ENCODE results near the gene FSIP1. TPM values are rescaled to one million over a fixed set of nuclear protein-coding genes. Genes with fewer than 3 reads are reported as not detected.

Gene FSIP1
- polyA plus RNA-seq, 1 experiment = 0.43 TPM

DNA sequence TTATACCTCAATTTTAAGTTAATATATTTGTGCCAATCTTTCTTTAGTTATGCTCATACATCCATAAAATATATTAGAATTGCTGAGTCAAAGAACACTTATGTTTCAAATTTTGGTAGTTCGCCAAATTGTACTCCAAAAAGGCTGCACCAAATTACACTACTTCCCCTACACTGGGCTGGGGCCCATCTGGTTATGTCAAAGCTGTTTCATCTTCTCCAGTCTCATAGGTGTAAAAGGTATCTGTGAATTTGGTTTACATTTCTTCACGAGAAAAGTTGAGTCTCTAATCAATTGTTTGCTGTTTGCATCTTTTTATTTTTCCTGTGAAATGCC lies 706 bp downstream of the FSIP1 start:
- Histone ChIP-seq H3K27ac (ENCODE audit: low read depth, low read length) (no peak overlapping the region), H3K27me3 (ENCODE audit: control insufficient read depth, insufficient read depth, low read length) (no peaks in the 10 kb centered on the region), H3K9me3 (ENCODE audit: control insufficient read depth, insufficient read depth, low read length) (no peaks in the 10 kb centered on the region), H3K4me3 (ENCODE audit: low read depth, low read length) (peak overlapping the region; percentile 57)
- CTCF ChIA-PET = interaction anchor here (1.9 kb wide), 1 partner anchor 96 kb away, joined by 5 read pairs; no protein-coding TSS in a partner anchor
- DNase-seq (ENCODE audit: low read depth, low spot score) = no peak
- POLR2A ChIA-PET = interaction anchor here (0.6 to 1.4 kb wide), 5 partner anchors 7 to 200 kb away, joined by 3 to 9 read pairs (median 4); partner anchors contain the start of genes EIF2AK4 and THBS1
- TF ChIP-seq, protein P1, sequence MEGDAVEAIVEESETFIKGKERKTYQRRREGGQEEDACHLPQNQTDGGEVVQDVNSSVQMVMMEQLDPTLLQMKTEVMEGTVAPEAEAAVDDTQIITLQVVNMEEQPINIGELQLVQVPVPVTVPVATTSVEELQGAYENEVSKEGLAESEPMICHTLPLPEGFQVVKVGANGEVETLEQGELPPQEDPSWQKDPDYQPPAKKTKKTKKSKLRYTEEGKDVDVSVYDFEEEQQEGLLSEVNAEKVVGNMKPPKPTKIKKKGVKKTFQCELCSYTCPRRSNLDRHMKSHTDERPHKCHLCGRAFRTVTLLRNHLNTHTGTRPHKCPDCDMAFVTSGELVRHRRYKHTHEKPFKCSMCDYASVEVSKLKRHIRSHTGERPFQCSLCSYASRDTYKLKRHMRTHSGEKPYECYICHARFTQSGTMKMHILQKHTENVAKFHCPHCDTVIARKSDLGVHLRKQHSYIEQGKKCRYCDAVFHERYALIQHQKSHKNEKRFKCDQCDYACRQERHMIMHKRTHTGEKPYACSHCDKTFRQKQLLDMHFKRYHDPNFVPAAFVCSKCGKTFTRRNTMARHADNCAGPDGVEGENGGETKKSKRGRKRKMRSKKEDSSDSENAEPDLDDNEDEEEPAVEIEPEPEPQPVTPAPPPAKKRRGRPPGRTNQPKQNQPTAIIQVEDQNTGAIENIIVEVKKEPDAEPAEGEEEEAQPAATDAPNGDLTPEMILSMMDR (IDR thresholded peaks at IDR 0.05; ENCODE audit: low read depth, low read length) = no peak

DNA sequence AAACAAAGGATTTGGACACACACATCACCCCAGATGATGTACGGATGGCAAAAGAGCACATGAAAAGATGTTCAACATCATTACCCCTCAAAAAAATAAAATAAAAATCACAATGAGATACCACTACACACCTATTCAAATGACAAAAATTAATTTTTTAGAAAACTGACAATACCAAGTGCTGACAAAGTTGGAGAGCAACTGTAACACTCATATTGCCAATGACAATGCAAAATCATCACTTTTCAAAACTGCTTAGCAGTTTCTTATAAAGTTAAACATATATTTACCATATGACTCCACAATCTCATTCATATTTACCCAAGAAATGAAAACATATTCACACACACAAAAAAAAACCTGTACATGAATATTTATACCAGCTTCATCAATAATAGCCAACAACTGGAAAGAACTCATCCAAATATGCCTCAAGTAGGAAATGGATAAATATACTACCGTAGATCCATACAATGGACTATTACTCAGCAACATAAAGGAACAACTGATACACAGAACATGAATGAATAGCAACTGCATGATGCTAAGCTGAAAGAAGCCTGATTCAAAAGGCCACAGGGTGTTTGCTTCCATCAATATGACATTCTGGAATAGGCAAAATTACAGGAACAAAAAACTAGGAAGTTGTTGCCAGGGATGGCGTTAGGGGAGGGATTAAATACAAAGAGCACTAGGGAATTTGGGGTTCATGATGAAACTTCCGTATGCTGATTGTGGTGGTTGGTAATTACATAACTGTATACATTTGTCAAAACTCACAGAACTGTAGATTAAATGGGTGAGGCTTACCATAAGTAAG lies 1.3 kb downstream of the FSIP1 start:
- POLR2A ChIA-PET = no interaction called here
- Histone ChIP-seq H3K27me3 (ENCODE audit: control insufficient read depth, insufficient read depth, low read length) (no peaks in the 10 kb centered on the region), H3K9me3 (ENCODE audit: control insufficient read depth, insufficient read depth, low read length) (no peaks in the 10 kb centered on the region), H3K4me3 (ENCODE audit: low read depth, low read length) (no peak overlapping the region), H3K27ac (ENCODE audit: low read depth, low read length) (no peak overlapping the region)
- CTCF ChIA-PET = no interaction called here
- TF ChIP-seq, protein P1 (IDR thresholded peaks at IDR 0.05; ENCODE audit: low read depth, low read length) = no peak
- no peak for DNase-seq (ENCODE audit: low read depth, low spot score)

DNA sequence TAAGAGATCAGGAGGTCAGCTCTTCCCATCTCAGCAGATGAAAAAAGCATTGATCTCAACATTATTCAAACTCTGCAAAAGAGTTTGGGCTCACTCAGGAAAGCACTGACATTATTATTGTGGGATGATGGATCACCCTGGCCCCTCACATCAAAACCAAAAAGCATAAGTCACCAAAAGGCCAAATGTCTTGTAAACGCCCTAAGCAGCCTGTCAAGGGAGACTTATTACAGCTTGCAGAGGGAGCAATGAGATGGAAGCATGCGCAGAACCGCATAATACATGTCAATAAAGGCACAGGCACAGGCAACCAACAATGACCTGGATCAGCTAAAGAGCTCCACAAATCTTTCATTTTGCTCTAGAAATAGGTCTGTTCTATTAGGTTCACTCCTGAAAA lies 4.6 kb downstream of the FSIP1 start:
- H3K9me3 ChIP-seq (ENCODE audit: control insufficient read depth, insufficient read depth, low read length) = no peaks in the 10 kb centered on the region
- TF ChIP-seq, protein P1 (IDR thresholded peaks at IDR 0.05; ENCODE audit: low read depth, low read length) = no peak
- no peaks in the 10 kb centered on the region for H3K27me3 ChIP-seq (ENCODE audit: control insufficient read depth, insufficient read depth, low read length)
- H3K4me3 ChIP-seq (ENCODE audit: low read depth, low read length) = no peak overlapping the region
- H3K27ac ChIP-seq (ENCODE audit: low read depth, low read length) = no peak overlapping the region
- DNase-seq (ENCODE audit: low read depth, low spot score) = no peak
- ChIA-PET CTCF (no interaction called here), POLR2A (interaction anchor here (0.5 kb wide), 1 partner anchor 94 kb away, joined by 3 read pairs; no protein-coding TSS in a partner anchor)

DNA sequence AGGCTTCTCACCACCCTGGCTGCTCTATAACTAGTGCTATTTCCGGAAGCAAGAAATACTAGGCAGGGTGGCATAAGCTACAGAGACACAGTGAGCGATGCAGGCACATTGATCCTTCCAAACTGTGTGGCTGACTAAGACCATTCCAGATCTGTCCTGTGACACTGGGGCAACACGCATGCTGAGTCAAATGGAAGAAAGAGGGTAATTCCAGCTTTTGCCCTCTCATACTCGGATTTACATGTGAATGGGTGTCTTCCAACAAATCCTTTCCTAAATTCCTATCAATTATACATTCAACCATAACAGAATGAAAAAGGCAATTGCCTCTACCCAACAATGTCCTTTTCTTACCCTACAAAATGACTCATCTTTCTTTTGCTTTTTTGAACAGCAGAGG lies 5.1 kb downstream of the FSIP1 start:
- no peak for DNase-seq (ENCODE audit: low read depth, low spot score)
- Histone ChIP-seq H3K9me3 (ENCODE audit: control insufficient read depth, insufficient read depth, low read length) (no peaks in the 10 kb centered on the region), H3K27me3 (ENCODE audit: control insufficient read depth, insufficient read depth, low read length) (no peaks in the 10 kb centered on the region), H3K4me3 (ENCODE audit: low read depth, low read length) (no peak overlapping the region), H3K27ac (ENCODE audit: low read depth, low read length) (no peak overlapping the region)
- TF ChIP-seq, protein P1 (IDR thresholded peaks at IDR 0.05; ENCODE audit: low read depth, low read length) = no peak
- POLR2A ChIA-PET = no interaction called here
- CTCF ChIA-PET = no interaction called here

DNA sequence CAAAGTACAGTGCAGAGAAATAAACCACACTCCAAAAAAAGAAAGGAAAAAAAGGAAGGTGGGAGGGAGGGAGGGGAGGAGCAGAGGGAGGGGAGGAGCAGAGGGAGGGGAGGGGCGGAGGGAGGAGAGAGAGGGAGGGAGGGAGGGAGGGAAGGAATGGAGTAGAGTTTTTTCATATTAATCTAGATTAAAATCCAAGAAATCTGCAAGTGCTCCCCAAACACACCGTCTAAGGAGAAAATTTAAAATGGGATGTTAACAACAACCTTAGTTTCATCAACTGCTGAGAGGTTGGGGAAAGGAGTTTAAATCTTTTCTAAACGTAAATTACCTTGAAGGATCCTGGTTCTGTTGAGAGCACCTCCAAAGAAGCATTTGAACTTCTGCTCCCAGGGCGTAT lies 6.6 kb downstream of the FSIP1 start:
- H3K27me3 ChIP-seq (ENCODE audit: control insufficient read depth, insufficient read depth, low read length) = no peaks in the 10 kb centered on the region
- ChIA-PET CTCF (interaction anchor here (0.7 kb wide), 2 partner anchors 19 to 271 kb away, joined by 3 to 5 read pairs; no protein-coding TSS in a partner anchor), POLR2A (no interaction called here)
- no peak for DNase-seq (ENCODE audit: low read depth, low spot score)
- H3K27ac ChIP-seq (ENCODE audit: low read depth, low read length) = no peak overlapping the region
- TF ChIP-seq, protein P1 (IDR thresholded peaks at IDR 0.05; ENCODE audit: low read depth, low read length) = no peak
- no peak overlapping the region for H3K4me3 ChIP-seq (ENCODE audit: low read depth, low read length)
- H3K9me3 ChIP-seq (ENCODE audit: control insufficient read depth, insufficient read depth, low read length) = no peaks in the 10 kb centered on the region

Measured in AG04450 (cell line).